Loucy (cell line): ENCODE results near the gene ZCWPW1.

ENCODE experiments used
- CTCF ChIP-seq: fragments of 200-600 bp; sonication (generic); conservative IDR thresholded peaks from 2 replicates; pipeline ENCODE4 v1.5.1; 2014; ENCODE audit warnings: mild to moderate bottlenecking, antibody characterized with exemption, low read length
- EZH2phosphoT487 ChIP-seq: fragments of 200-600 bp; IDR thresholded peaks from 2 replicates; pipeline ENCODE4 v1.6.1; 2018; ENCODE audit warnings: antibody characterized with exemption, mild to moderate bottlenecking, moderate library complexity, borderline replicate concordance

- TF ChIP-seq CTCF (no peak), EZH2phosphoT487 (no peak)
Observed at GRCh38 chr7:100372694-100373093, 55.8 kb downstream of the ZCWPW1 start.
